HepG2 (cell line): Measurements from ENCODE around the gene TNFAIP8L3. TPM values are rescaled to one million over a fixed set of nuclear protein-coding genes. Genes with fewer than 3 reads are reported as not detected.

Experiments
- ATAC-seq: fragments of 200-7000 bp; cut with Tn5 transposase; 3 replicates; pipeline ENCODE4 v1.9.1; 2020; ENCODE audit warnings: mild to moderate bottlenecking, moderate library complexity
- BruUV-seq: library from RNA; stranded (reverse); fragments of 400-500 nt; replicated peaks from 2 replicates; lab custom pipeline; 2021; lab: Mats Ljungman, UMichigan
- CTCF ChIA-PET: fragments of 300-600 bp; formaldehyde crosslinking; extraction: SDS; loops from one replicate; lab custom pipeline; 2021; ENCODE audit warnings: low total read pairs, inconsistent platforms, low intra/inter-chr PET ratio; lab: Yijun Ruan, JAX
- POLR2A ChIA-PET: fragments of 350-600 bp; sonication (Branson Sonifier 250); formaldehyde crosslinking; loops from one replicate; lab custom pipeline; 2020; ENCODE audit warnings: antibody characterized with exemption, inconsistent platforms; lab: Yijun Ruan, JAX
- DNase-seq: peaks from one replicate; pipeline ENCODE4 v3.0.0-alpha.2; 2015; ENCODE audit warnings: low spot score
- FAIRE-seq: peaks from 3 replicates; lab custom pipeline; 2011; peaks lifted over from hg19 to GRCh38; lab: Jason Lieb, UNC
- H2AFZ ChIP-seq: one replicate; pipeline ENCODE4 v1.6.1; 2011; ENCODE audit warnings: low read length, inconsistent platforms
- H3K27ac ChIP-seq: fragments of 300-600 bp; 3 replicates; pipeline ENCODE4 v1.8.0; 2011; ENCODE audit warnings: mixed run types, mild to moderate bottlenecking, mixed read lengths, low read length, inconsistent platforms; ENCODE audit not compliant: insufficient read depth; ENCODE audit errors: extremely low read length
- H3K27me3 ChIP-seq, 2 experiments: fragments of 200-600 bp in 1 of 2; 2 replicates in 1 of 2; 3 replicates in 1 of 2; pipeline versions ENCODE4 v1.6.0 to v1.8.0; 2011; ENCODE audit warnings: low read length in 2 of 2, mild to moderate bottlenecking in 2 of 2, moderate library complexity in 2 of 2, inconsistent platforms in 1 of 2; ENCODE audit not compliant: insufficient read depth in 2 of 2, control insufficient read depth in 1 of 2
- H3K36me3 ChIP-seq, 2 experiments: fragments of 200-600 bp in 1 of 2; replicated peaks in 1 of 2; 2 replicates in 1 of 2; 3 replicates in 1 of 2; pipeline versions ENCODE4 v1.5.1 to v1.8.0; 2011; ENCODE audit warnings: low read length in 2 of 2, inconsistent platforms in 1 of 2; ENCODE audit not compliant: insufficient read depth in 2 of 2, control insufficient read depth in 1 of 2
- H3K4me1 ChIP-seq: 2 replicates; pipeline ENCODE4 v1.5.1; 2012; ENCODE audit warnings: low read length, inconsistent platforms; ENCODE audit not compliant: insufficient read depth
- H3K4me2 ChIP-seq: 2 replicates; pipeline ENCODE4 v1.6.0; 2011; ENCODE audit warnings: low read depth, low read length, inconsistent platforms
- H3K4me3 ChIP-seq, 3 experiments: fragments of 200-600 bp in 1 of 3; sonication (generic), shearing (Covaris generic) in 1 of 3; replicated peaks in 1 of 3; 2 replicates each; pipeline ENCODE4 v1.5.1; 2011 to 2016; ENCODE audit warnings: low read length in 3 of 3, inconsistent platforms in 2 of 3, low read depth in 2 of 3, mild to moderate bottlenecking in 2 of 3, control low read depth in 1 of 3, mixed read lengths in 1 of 3; ENCODE audit not compliant: insufficient read depth in 1 of 3
- H3K79me2 ChIP-seq: one replicate; pipeline ENCODE4 v1.6.1; 2011; ENCODE audit warnings: low read length, inconsistent platforms; ENCODE audit not compliant: insufficient read depth
- H3K9ac ChIP-seq: 2 replicates; pipeline ENCODE4 v1.6.0; 2011; ENCODE audit warnings: mild to moderate bottlenecking, low read depth, low read length, inconsistent platforms; ENCODE audit not compliant: insufficient read depth
- H3K9me3 ChIP-seq: 2 replicates; pipeline ENCODE4 v1.5.1; 2012; ENCODE audit warnings: mild to moderate bottlenecking, low read length
- H4K20me1 ChIP-seq: 2 replicates; pipeline ENCODE4 v1.6.0; 2011; ENCODE audit warnings: inconsistent platforms, mild to moderate bottlenecking, low read length, moderate library complexity; ENCODE audit not compliant: insufficient read depth
- CHCHD3 ChIP-seq: sonication (generic); formaldehyde crosslinking; IDR thresholded peaks from 2 replicates; pipeline ENCODE4 v1.8.0; 2022; ENCODE audit warnings: mild to moderate bottlenecking, missing genetic modification reagents, moderate library complexity
- CREB3 ChIP-seq: sonication (generic); formaldehyde crosslinking; IDR thresholded peaks from 2 replicates; pipeline ENCODE4 v1.5.0; 2020; ENCODE audit warnings: missing genetic modification reagents
- EED ChIP-seq: sonication (generic); formaldehyde crosslinking; IDR thresholded peaks from 2 replicates; pipeline ENCODE4 v1.5.0; 2020; ENCODE audit warnings: mild to moderate bottlenecking, missing genetic modification reagents
- ERF ChIP-seq: IDR thresholded peaks from 2 replicates; pipeline ENCODE4 v1.6.1; 2018; ENCODE audit warnings: missing biosample characterization, missing genetic modification reagents
- GMEB2 ChIP-seq: IDR thresholded peaks from 2 replicates; pipeline ENCODE4 v1.6.1; 2016; ENCODE audit warnings: missing biosample characterization, missing genetic modification reagents, low read depth
- RORA ChIP-seq: sonication (generic); formaldehyde crosslinking; IDR thresholded peaks from 2 replicates; pipeline ENCODE4 v1.5.0; 2020; ENCODE audit warnings: mild to moderate bottlenecking, missing genetic modification reagents, moderate library complexity
- ZBTB42 ChIP-seq: sonication (generic); formaldehyde crosslinking; IDR thresholded peaks from 2 replicates; pipeline ENCODE4 v1.5.0; 2020; ENCODE audit warnings: mild to moderate bottlenecking, missing genetic modification reagents
- ZFP36L2 ChIP-seq: sonication (generic); formaldehyde crosslinking; IDR thresholded peaks from 2 replicates; pipeline ENCODE4 v1.4.0; 2020; ENCODE audit warnings: missing genetic modification reagents
- ZNF329 ChIP-seq: sonication (generic); formaldehyde crosslinking; IDR thresholded peaks from 2 replicates; pipeline ENCODE4 v1.9.0; 2021; ENCODE audit warnings: low read depth, mild to moderate bottlenecking, missing genetic modification reagents
- ZNF564 ChIP-seq: sonication (generic); formaldehyde crosslinking; IDR thresholded peaks from 2 replicates; pipeline ENCODE4 v1.8.1; 2023; ENCODE audit warnings: mild to moderate bottlenecking, missing genetic modification reagents
- ZNF639 ChIP-seq: conservative IDR thresholded peaks from 2 replicates; pipeline ENCODE4 v1.6.1; 2018; ENCODE audit warnings: missing genetic modification reagents
- ZNF772 ChIP-seq: sonication (generic); formaldehyde crosslinking; IDR thresholded peaks from 2 replicates; pipeline ENCODE4 v1.5.0; 2020; ENCODE audit warnings: mild to moderate bottlenecking, missing genetic modification reagents
- ZNF780A ChIP-seq: sonication (generic); formaldehyde crosslinking; IDR thresholded peaks from 2 replicates; pipeline ENCODE4 v1.8.0; 2022; ENCODE audit warnings: mild to moderate bottlenecking, missing genetic modification reagents, moderate library complexity
- ZSCAN20 ChIP-seq: sonication (generic); formaldehyde crosslinking; IDR thresholded peaks from 2 replicates; pipeline ENCODE4 v1.4.0; 2020; ENCODE audit warnings: missing genetic modification reagents, mild to moderate bottlenecking, borderline replicate concordance
- WGBS: methylation state at CpG from one replicate; pipeline ENCODE4 v1.1.6; 2017; ENCODE audit warnings: low lambda C conversion rate; 5-methylcytosine and 5-hydroxymethylcytosine counted together
- in situ Hi-C: cut with HindIII; loops from 2 replicates; pipeline ENCODE4 v1.10.0; 2017; ENCODE audit warnings: low pct_unique_long_range_greater_than_20kb; ENCODE audit not compliant: extremely low pct_ligation_motif_present
- intact Hi-C: fragments of 100-400 bp; cut with micrococcal nuclease; formaldehyde crosslinking; loops from one replicate; pipeline ENCODE4 v1.10.0; 2022; ENCODE audit not compliant: unreplicated experiment
- polyA plus RNA-seq, 8 experiments: library from polyadenylated mRNA; depleted of rRNA in 3 of 8; stranded (reverse) in 7 of 8; unstranded in 1 of 8; fragments of >200 nt; fragmentation: Illumina TruSeq in 4 of 8; extraction: Trizol in 4 of 8; gene quantifications; 2 replicates each; pipeline versions ENCODE4 v1.2.1 to v1.2.3, GENCODE V29; 2011 to 2016; ENCODE audit warnings: low read depth in 4 of 8, missing spikeins in 1 of 8, mixed read lengths in 1 of 8; ENCODE audit not compliant: insufficient read depth in 1 of 8
- total RNA-seq, 5 experiments: library from RNA; depleted of rRNA; stranded (reverse); fragments of >200 nt; fragmentation: Illumina TruSeq; extraction: Trizol; gene quantifications; 2 replicates each; pipeline ENCODE4 v1.2.3, GENCODE V29; 2016; ENCODE audit warnings: low read depth in 1 of 5

TNFAIP8L3 gene
- total and polyA plus RNA-seq, 2 of the 13 experiments (the other 11 are each of a cell fraction or from before 2014, with no cell fraction given): 0.15 to 4.0 TPM

- ChIA-PET POLR2A (no interaction called here), CTCF (no interaction called here)
- Histone ChIP-seq H3K79me2 (peaks cover 15% of the 10 kb centered on the region), H3K4me1 (peaks cover 11% of the 10 kb centered on the region), H3K36me3 (peaks cover 0 to 4% of the 10 kb centered on the region in 2 experiments; a peak in 1 of 5 replicates), H3K27me3 (no peaks in the 10 kb centered on the region), H4K20me1 (no peaks in the 10 kb centered on the region; the same call in none of the 2 replicates), H3K4me2 (no peak overlapping the region), H3K27ac (no peak overlapping the region), H3K9ac (no peak overlapping the region), H3K4me3 (no peak overlapping the region), H2AFZ (no peak overlapping the region), H3K9me3 (no peaks in the 10 kb centered on the region)
- BruUV-seq: no TSS peak
- TF ChIP-seq ZSCAN20: no peak
- TF ChIP-seq ZNF772 (CRISPR knock-in tag): no peak
- TF ChIP-seq ZNF564 (CRISPR knock-in tag): no peak
- intact Hi-C loops: no loop called here
- FAIRE-seq: no peak
- WGBS: 88% methylated on average over 1 of the region's 1 CpG
- in situ Hi-C loops: no loop called here
- no peak for ATAC-seq
- no peak for DNase-seq
Observed at GRCh38 chr15:51053571-51053970, 41.1 kb downstream of the TNFAIP8L3 start.

GRCh38 chr15:51051776-51052175, 42.9 kb downstream of the TNFAIP8L3 start:
- BruUV-seq: no TSS peak
- H3K27ac ChIP-seq: no peak overlapping the region
- H3K79me2 ChIP-seq: peaks cover 13% of the 10 kb centered on the region
- ATAC-seq: no peak
- in situ Hi-C loops (no loop called here), intact Hi-C loops (no loop called here)
- ChIA-PET CTCF (no interaction called here), POLR2A (interaction anchor here (1.4 kb wide), 1 partner anchor 8 kb away, joined by 3 read pairs; no protein-coding TSS in a partner anchor)
- peaks cover 26% of the 10 kb centered on the region for H3K4me1 ChIP-seq
- peaks cover 13% of the 10 kb centered on the region; the same call in 1 of the 2 replicates for H4K20me1 ChIP-seq
- WGBS: 96% methylated on average over 3 of the region's 3 CpGs
- no peaks in the 10 kb centered on the region for H3K36me3 ChIP-seq
- no peak for FAIRE-seq
- no peak overlapping the region for H3K4me3 ChIP-seq
- no peak for DNase-seq
- H3K27me3 ChIP-seq: no peaks in the 10 kb centered on the region
- H3K9me3 ChIP-seq: no peaks in the 10 kb centered on the region
- no peak overlapping the region for H3K9ac ChIP-seq
- H3K4me2 ChIP-seq: no peak overlapping the region
- H2AFZ ChIP-seq: no peak overlapping the region
- TF ChIP-seq RORA (CRISPR knock-in tag): no peak
- TF ChIP-seq ZNF329 (CRISPR knock-in tag): no peak
- TF ChIP-seq CREB3 (CRISPR knock-in tag): no peak
- no peak for TF ChIP-seq ZBTB42 (CRISPR knock-in tag)
- no peak for TF ChIP-seq ZNF639 (CRISPR knock-in tag)
- no peak for TF ChIP-seq EED (CRISPR knock-in tag)
- TF ChIP-seq GMEB2: no peak
- TF ChIP-seq ZFP36L2 (CRISPR knock-in tag): no peak
- TF ChIP-seq ZNF780A (CRISPR knock-in tag): no peak
- TF ChIP-seq CHCHD3 (CRISPR knock-in tag): no peak
- TF ChIP-seq ERF: no peak
